HepG2 (cell line): ENCODE measurements around the gene KLHL7. TPM values are rescaled to one million over a fixed set of nuclear protein-coding genes. Genes with fewer than 3 reads are reported as not detected.

ENCODE experiments used
- AHR ChIP-seq: IDR thresholded peaks from 2 replicates; pipeline ENCODE4 v1.6.1; 2018; ENCODE audit warnings: missing genetic modification reagents, missing compliant biosample characterization
- CC2D1A ChIP-seq: sonication (generic); formaldehyde crosslinking; IDR thresholded peaks from 2 replicates; pipeline ENCODE4 v1.8.1; 2023; ENCODE audit warnings: mild to moderate bottlenecking, missing genetic modification reagents
- CHD4 ChIP-seq: fragments of 200-600 bp; sonication (generic); IDR thresholded peaks from 2 replicates; pipeline ENCODE4 v1.7.0; 2017; ENCODE audit warnings: mild to moderate bottlenecking, low read length, borderline replicate concordance
- FOXK1 ChIP-seq: sonication (generic); formaldehyde crosslinking; IDR thresholded peaks from 2 replicates; pipeline ENCODE4 v1.4.0; 2020; ENCODE audit warnings: low read depth, missing genetic modification reagents, borderline replicate concordance
- FOXP1 ChIP-seq, 2 experiments: fragments of 450-650 bp in 1 of 2; IDR thresholded peaks; 2 replicates each; pipeline ENCODE4 v1.6.1; 2017 to 2018; ENCODE audit warnings: antibody characterized with exemption in 1 of 2
- GLI4 ChIP-seq: sonication (generic); formaldehyde crosslinking; IDR thresholded peaks from 2 replicates; pipeline ENCODE4 v1.5.1; 2020; ENCODE audit warnings: missing genetic modification reagents, mild to moderate bottlenecking, moderate library complexity, borderline replicate concordance
- MLLT10 ChIP-seq: sonication (generic); formaldehyde crosslinking; IDR thresholded peaks from 2 replicates; pipeline ENCODE4 v1.4.0; 2020; ENCODE audit warnings: missing genetic modification reagents
- NCOA5 ChIP-seq: sonication (generic); formaldehyde crosslinking; IDR thresholded peaks from 2 replicates; pipeline ENCODE4 v1.4.0; 2020; ENCODE audit warnings: missing genetic modification reagents
- NONO ChIP-seq, 2 experiments: fragments of 450-650 bp in 1 of 2; sonication (generic) in 1 of 2; formaldehyde crosslinking in 1 of 2; IDR thresholded peaks in 1 of 2; conservative IDR thresholded peaks in 1 of 2; 2 replicates each; pipeline versions ENCODE4 v1.6.1 to v1.8.0; 2017 to 2022; ENCODE audit warnings: mild to moderate bottlenecking in 1 of 2, missing genetic modification reagents in 1 of 2, moderate library complexity in 1 of 2
- PCBP2 ChIP-seq: fragments of 200-400 bp; formaldehyde crosslinking; optimal IDR thresholded peaks from 2 replicates; pipeline ENCODE3; 2018; ENCODE audit warnings: low read length, low read depth; ENCODE audit not compliant: poor library complexity, severe bottlenecking
- POGZ ChIP-seq: sonication (generic); formaldehyde crosslinking; IDR thresholded peaks from 2 replicates; pipeline ENCODE4 v1.4.0; 2020; ENCODE audit warnings: mild to moderate bottlenecking, missing genetic modification reagents
- POLR2AphosphoS2 ChIP-seq: IDR thresholded peaks from 2 replicates; pipeline ENCODE4 v1.6.1; 2011; ENCODE audit warnings: low read depth, low read length, improper control_type of control experiment
- RCOR2 ChIP-seq: IDR thresholded peaks from 2 replicates; pipeline ENCODE4 v1.6.1; 2016; ENCODE audit warnings: missing biosample characterization, missing genetic modification reagents
- SETDB1 ChIP-seq: sonication (generic); formaldehyde crosslinking; IDR thresholded peaks from 2 replicates; pipeline ENCODE4 v1.5.1; 2020; ENCODE audit warnings: missing genetic modification reagents, mild to moderate bottlenecking, borderline replicate concordance
- TCF12 ChIP-seq, 2 experiments: fragments of 450-650 bp in 1 of 2; sonication (generic) in 1 of 2; formaldehyde crosslinking in 1 of 2; IDR thresholded peaks; 2 replicates each; pipeline versions ENCODE4 v1.6.1 to v1.8.0; 2017 to 2022; ENCODE audit warnings: antibody characterized with exemption in 1 of 2, mild to moderate bottlenecking in 1 of 2, missing genetic modification reagents in 1 of 2, moderate library complexity in 1 of 2
- WIZ ChIP-seq: sonication (generic); formaldehyde crosslinking; IDR thresholded peaks from 2 replicates; pipeline ENCODE4 v1.5.1; 2020; ENCODE audit warnings: mild to moderate bottlenecking, missing genetic modification reagents
- ZFYVE20 ChIP-seq: sonication (generic); formaldehyde crosslinking; IDR thresholded peaks from 2 replicates; pipeline ENCODE4 v1.8.0; 2023; ENCODE audit warnings: low read depth, mild to moderate bottlenecking, moderate library complexity, missing genetic modification reagents, borderline replicate concordance
- ZKSCAN5 ChIP-seq: sonication (generic); formaldehyde crosslinking; IDR thresholded peaks from 2 replicates; pipeline ENCODE4 v1.5.1; 2020; ENCODE audit warnings: mild to moderate bottlenecking, missing genetic modification reagents
- ZNF296 ChIP-seq: sonication (generic); formaldehyde crosslinking; conservative IDR thresholded peaks from 2 replicates; pipeline ENCODE4 v1.5.0; 2020; ENCODE audit warnings: mild to moderate bottlenecking, missing genetic modification reagents
- ZNF432 ChIP-seq: sonication (generic); formaldehyde crosslinking; IDR thresholded peaks from 2 replicates; pipeline ENCODE4 v1.5.0; 2020; ENCODE audit warnings: missing genetic modification reagents, mild to moderate bottlenecking, borderline replicate concordance
- ZNF720 ChIP-seq: sonication (generic); formaldehyde crosslinking; IDR thresholded peaks from 2 replicates; pipeline ENCODE4 v1.4.0; 2020; ENCODE audit warnings: missing genetic modification reagents
- ZNF768 ChIP-seq: sonication (generic); formaldehyde crosslinking; IDR thresholded peaks from 2 replicates; pipeline ENCODE4 v1.4.0; 2020; ENCODE audit warnings: missing genetic modification reagents
- polyA plus RNA-seq, 8 experiments: library from polyadenylated mRNA; depleted of rRNA in 3 of 8; stranded (reverse) in 7 of 8; unstranded in 1 of 8; fragments of >200 nt; fragmentation: Illumina TruSeq in 4 of 8; extraction: Trizol in 4 of 8; gene quantifications; 2 replicates each; pipeline versions ENCODE4 v1.2.1 to v1.2.3, GENCODE V29; 2011 to 2016; ENCODE audit warnings: low read depth in 4 of 8, missing spikeins in 1 of 8, mixed read lengths in 1 of 8; ENCODE audit not compliant: insufficient read depth in 1 of 8
- total RNA-seq, 5 experiments: library from RNA; depleted of rRNA; stranded (reverse); fragments of >200 nt; fragmentation: Illumina TruSeq; extraction: Trizol; gene quantifications; 2 replicates each; pipeline ENCODE4 v1.2.3, GENCODE V29; 2016; ENCODE audit warnings: low read depth in 1 of 5
- TF ChIP-seq, protein P1 (sequence below): sonication (generic); formaldehyde crosslinking; IDR thresholded peaks from 2 replicates; pipeline ENCODE4 v1.5.0; 2020; ENCODE audit warnings: missing genetic modification reagents
- TF ChIP-seq, protein P2 (sequence below): sonication (generic); formaldehyde crosslinking; IDR thresholded peaks from 2 replicates; pipeline ENCODE4 v1.4.0; 2020; ENCODE audit warnings: mild to moderate bottlenecking, low read depth, missing genetic modification reagents
- TF ChIP-seq, protein P3 (sequence below): sonication (generic); formaldehyde crosslinking; IDR thresholded peaks from 2 replicates; pipeline ENCODE4 v1.5.0; 2020; ENCODE audit warnings: missing genetic modification reagents
- TF ChIP-seq, protein P4 (sequence below): sonication (generic); formaldehyde crosslinking; IDR thresholded peaks from 2 replicates; pipeline ENCODE4 v1.8.1; 2023; ENCODE audit warnings: mild to moderate bottlenecking, moderate library complexity, missing genetic modification reagents

Gene KLHL7
- total and polyA plus RNA-seq, 2 of the 13 experiments (the other 11 are each of a cell fraction or from before 2014, with no cell fraction given): 16.2 to 34.4 TPM

DNA sequence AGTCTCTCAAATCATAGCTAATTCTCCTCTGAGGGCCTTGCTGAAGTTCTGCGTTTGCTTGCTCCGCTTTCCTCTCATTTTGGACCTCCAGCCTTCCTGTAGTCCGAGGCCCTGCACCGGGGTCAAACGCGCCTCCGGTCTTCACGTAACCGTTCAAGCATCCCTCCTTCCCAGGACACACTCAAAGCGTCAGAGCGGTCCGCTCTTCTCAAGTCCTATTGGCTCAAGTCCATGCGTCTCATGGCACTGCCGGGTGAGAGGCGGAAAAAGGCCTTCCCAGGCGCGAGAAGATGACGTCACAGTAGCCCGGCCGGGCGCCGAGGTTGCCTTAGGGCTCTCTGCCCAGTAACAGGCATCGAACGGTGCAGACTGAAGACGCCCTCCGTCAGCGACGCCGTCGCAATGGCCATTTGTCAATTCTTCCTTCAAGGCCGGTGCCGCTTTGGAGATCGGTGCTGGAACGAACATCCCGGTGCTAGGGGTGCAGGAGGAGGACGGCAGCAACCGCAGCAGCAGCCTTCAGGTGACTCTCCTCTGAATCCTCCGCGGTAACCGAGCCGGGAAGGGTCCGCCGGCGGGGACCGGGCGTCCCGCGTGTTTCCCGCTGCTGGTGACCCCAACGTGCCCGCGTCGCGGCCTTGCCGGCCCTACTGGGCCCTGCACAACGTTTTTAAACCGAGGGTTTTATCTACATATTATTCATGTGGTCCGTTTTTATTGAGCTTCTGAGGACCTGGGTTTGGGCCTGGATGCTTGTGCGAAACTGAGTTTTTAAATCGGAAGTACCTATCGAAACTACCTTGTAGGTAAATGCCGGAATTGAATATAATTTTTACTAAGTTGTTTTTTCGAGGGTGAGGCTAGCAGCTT, 76.3 kb downstream of the KLHL7 start, which contains the start of gene NUP42 (continued):
- TF ChIP-seq ZNF296: no peak
- peak; percentile 88; the same call in 1 of the 2 replicates for TF ChIP-seq FOXK1
- TF ChIP-seq, protein P1, sequence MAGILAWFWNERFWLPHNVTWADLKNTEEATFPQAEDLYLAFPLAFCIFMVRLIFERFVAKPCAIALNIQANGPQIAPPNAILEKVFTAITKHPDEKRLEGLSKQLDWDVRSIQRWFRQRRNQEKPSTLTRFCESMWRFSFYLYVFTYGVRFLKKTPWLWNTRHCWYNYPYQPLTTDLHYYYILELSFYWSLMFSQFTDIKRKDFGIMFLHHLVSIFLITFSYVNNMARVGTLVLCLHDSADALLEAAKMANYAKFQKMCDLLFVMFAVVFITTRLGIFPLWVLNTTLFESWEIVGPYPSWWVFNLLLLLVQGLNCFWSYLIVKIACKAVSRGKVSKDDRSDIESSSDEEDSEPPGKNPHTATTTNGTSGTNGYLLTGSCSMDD (CRISPR knock-in tag): no peak
- TF ChIP-seq TCF12 (IDR thresholded peaks at IDR 0.05): no peak
- no peak for TF ChIP-seq TCF12 (CRISPR knock-in tag; IDR thresholded peaks at IDR 0.05)
- TF ChIP-seq CHD4: no peak
- TF ChIP-seq WIZ (CRISPR knock-in tag): no peak
- TF ChIP-seq ZNF432 (CRISPR knock-in tag): no peak
- TF ChIP-seq ZNF768: peak; percentile 38; the same call in 1 of the 2 replicates
- peak; percentile 96 for TF ChIP-seq POGZ
- no peak for TF ChIP-seq ZKSCAN5 (CRISPR knock-in tag)
- TF ChIP-seq, protein P2, sequence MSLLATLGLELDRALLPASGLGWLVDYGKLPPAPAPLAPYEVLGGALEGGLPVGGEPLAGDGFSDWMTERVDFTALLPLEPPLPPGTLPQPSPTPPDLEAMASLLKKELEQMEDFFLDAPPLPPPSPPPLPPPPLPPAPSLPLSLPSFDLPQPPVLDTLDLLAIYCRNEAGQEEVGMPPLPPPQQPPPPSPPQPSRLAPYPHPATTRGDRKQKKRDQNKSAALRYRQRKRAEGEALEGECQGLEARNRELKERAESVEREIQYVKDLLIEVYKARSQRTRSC (CRISPR knock-in tag): 0 out of 2 replicates have a peak, but pooled peaks have one; percentile 77
- TF ChIP-seq, protein P3, sequence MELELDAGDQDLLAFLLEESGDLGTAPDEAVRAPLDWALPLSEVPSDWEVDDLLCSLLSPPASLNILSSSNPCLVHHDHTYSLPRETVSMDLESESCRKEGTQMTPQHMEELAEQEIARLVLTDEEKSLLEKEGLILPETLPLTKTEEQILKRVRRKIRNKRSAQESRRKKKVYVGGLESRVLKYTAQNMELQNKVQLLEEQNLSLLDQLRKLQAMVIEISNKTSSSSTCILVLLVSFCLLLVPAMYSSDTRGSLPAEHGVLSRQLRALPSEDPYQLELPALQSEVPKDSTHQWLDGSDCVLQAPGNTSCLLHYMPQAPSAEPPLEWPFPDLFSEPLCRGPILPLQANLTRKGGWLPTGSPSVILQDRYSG (CRISPR knock-in tag): no peak
- TF ChIP-seq AHR: peak; percentile 89; the same call in 1 of the 2 replicates
- TF ChIP-seq NCOA5 (CRISPR knock-in tag): no peak
- TF ChIP-seq, protein P4, sequence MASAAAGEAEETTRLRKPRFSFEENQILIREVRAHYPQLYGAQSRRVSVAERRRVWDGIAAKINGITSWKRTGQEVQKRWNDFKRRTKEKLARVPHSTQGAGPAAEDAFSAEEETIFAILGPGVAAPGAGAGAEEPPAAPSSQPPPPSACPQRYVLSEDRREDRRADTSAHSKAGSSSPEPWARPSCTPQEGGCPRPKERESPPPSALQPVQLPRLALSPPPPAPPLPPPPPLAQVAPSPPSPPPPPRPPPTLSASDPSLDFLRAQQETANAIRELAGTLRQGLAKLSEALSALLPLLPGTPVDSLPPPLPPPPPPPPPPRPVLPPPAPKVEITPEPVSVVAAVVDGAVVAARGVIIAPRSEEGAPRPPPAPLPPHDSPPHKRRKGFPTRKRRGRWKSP (CRISPR knock-in tag): peak; percentile 91
- no peak for TF ChIP-seq PCBP2
- TF ChIP-seq GLI4 (CRISPR knock-in tag): peak; percentile 75; the same call in 1 of the 2 replicates
- TF ChIP-seq ZNF720 (CRISPR knock-in tag): no peak
- TF ChIP-seq NONO (IDR thresholded peaks at IDR 0.05): no peak
- peak; percentile 97 for TF ChIP-seq NONO (CRISPR knock-in tag; conservative IDR thresholded peaks at IDR 0.05)
- no peak for TF ChIP-seq SETDB1 (CRISPR knock-in tag)
- no peak; the same call in 1 of the 2 replicates for TF ChIP-seq RCOR2 (CRISPR knock-in tag)
- 0 out of 2 replicates have a peak, but pooled peaks have one; percentile 28 for TF ChIP-seq ZFYVE20 (CRISPR knock-in tag)
- TF ChIP-seq FOXP1 (IDR thresholded peaks at IDR 0.05): no peak
- 0 out of 2 replicates have a peak, but pooled peaks have one; percentile 24 for TF ChIP-seq FOXP1 (CRISPR knock-in tag; IDR thresholded peaks at IDR 0.05)
- TF ChIP-seq POLR2AphosphoS2: no peak
- no peak for TF ChIP-seq CC2D1A (CRISPR knock-in tag)
- TF ChIP-seq MLLT10: no peak
